ENCODE results near the gene GDF10.

Gene GDF10

GRCh38 chr10:47278720-47279119 lies 21.3 kb upstream of the GDF10 start:
- no peak for TF ChIP-seq CTCF (IDR thresholded peaks at IDR 0.05; ENCODE audit: low read depth, low read length, missing control alignments)
- H3K4me3 ChIP-seq (ENCODE audit: low read depth, low read length), result no peak overlapping the region
- DNase-seq (ENCODE audit: low read depth), result no peak
- in situ Hi-C loops (cut with HindIII; ENCODE audit: low sequenced_read_pairs), result loop anchor here (25.0 kb wide), 1 partner anchor 241 kb away; no protein-coding TSS in a partner anchor

DNA sequence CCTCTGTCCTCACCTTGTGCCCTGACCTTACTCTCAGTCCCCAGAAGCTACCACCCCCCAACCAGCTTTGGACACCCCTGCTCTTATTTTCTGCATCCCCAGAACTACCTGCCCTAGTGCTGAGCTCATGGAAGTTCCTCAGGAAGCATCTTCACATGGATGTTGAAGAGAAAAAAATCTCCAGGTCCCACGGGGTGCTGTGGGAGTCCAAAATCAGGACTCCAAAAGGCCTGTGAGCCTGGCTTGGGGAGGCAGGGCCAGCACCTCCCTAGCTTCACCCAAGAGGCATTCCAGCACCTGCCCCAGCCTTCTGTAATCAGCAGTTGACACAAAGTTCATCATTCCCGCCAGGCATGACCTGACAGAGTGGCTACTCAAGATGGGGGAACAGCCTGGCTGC lies 20.7 kb upstream of the GDF10 start:
- H3K4me3 ChIP-seq (ENCODE audit: low read depth, low read length), result no peak overlapping the region
- no peak for DNase-seq (ENCODE audit: low read depth)
- no peak for TF ChIP-seq CTCF (IDR thresholded peaks at IDR 0.05; ENCODE audit: low read depth, low read length, missing control alignments)
- in situ Hi-C loops (cut with HindIII; ENCODE audit: low sequenced_read_pairs), result loop anchor here (25.0 kb wide), 1 partner anchor 242 kb away; no protein-coding TSS in a partner anchor

GRCh38 chr10:47282005-47282656 lies 17.9 kb upstream of the GDF10 start:
- TF ChIP-seq CTCF (IDR thresholded peaks at IDR 0.05; ENCODE audit: low read depth, low read length, missing control alignments), result no peak
- in situ Hi-C loops (cut with HindIII; ENCODE audit: low sequenced_read_pairs), result loop anchor here (25.0 kb wide), 1 partner anchor 245 kb away; no protein-coding TSS in a partner anchor

DNA sequence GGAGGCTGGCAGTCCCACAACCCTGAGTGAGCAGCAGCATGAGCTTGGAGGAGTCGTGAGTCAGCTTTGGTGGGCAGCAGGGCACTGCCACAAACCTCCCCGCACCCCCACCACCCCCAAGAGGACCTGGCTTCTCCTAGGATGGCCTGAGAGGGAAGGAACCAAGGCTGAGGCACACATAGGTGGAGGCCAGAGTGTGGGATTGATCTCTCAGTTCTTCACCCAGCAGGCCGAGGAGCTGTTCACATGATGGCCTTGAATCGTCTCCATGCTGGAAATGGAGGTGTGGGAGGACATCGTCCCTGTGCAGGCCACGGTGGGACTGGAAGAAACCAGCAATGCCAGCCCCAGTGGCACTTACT lies 17.4 kb upstream of the GDF10 start:
- in situ Hi-C loops (cut with HindIII; ENCODE audit: low sequenced_read_pairs), result loop anchor here (25.0 kb wide), 1 partner anchor 245 kb away; no protein-coding TSS in a partner anchor
- no peak for DNase-seq (ENCODE audit: low read depth)
- no peak for TF ChIP-seq CTCF (IDR thresholded peaks at IDR 0.05; ENCODE audit: low read depth, low read length, missing control alignments)
- no peak overlapping the region for H3K4me3 ChIP-seq (ENCODE audit: low read depth, low read length)

More at GRCh38 chr10:47282005-47282656, 17.9 kb upstream of the GDF10 start:
- H3K4me3 ChIP-seq (ENCODE audit: low read depth, low read length), result no peak overlapping the region
- DNase-seq (ENCODE audit: low read depth), result no peak

DNA sequence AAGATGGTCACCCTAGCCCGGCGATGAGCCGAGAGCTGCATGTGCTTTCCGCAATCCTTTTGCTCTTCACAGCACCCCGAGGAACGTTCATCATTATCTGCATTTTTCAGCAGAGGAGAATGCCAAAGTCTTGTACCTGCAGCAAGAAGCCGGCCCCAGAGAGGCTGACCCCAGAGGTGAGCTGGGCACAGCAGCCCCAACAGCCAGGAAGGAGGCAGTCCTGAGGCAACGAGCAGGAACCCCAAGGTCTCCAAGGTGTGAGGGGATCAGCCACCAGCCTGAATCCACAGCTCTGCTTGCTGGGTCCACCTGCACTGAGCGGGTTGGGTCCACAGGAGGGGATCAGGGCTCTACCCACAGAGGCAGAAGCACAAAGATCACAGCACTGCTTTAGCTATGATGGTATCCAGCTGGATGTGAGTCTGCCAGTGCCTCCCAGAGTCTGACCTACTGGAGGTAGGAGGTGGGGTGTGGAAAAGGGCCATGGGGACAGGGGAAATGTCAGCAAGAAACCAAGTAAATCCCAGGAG lies 16.8 kb upstream of the GDF10 start:
- DNase-seq (ENCODE audit: low read depth), result no peak
- TF ChIP-seq CTCF (IDR thresholded peaks at IDR 0.05; ENCODE audit: low read depth, low read length, missing control alignments), result no peak
- no peak overlapping the region for H3K4me3 ChIP-seq (ENCODE audit: low read depth, low read length)
- in situ Hi-C loops (cut with HindIII; ENCODE audit: low sequenced_read_pairs), result loop anchor here (25.0 kb wide), 1 partner anchor 246 kb away; no protein-coding TSS in a partner anchor

DNA sequence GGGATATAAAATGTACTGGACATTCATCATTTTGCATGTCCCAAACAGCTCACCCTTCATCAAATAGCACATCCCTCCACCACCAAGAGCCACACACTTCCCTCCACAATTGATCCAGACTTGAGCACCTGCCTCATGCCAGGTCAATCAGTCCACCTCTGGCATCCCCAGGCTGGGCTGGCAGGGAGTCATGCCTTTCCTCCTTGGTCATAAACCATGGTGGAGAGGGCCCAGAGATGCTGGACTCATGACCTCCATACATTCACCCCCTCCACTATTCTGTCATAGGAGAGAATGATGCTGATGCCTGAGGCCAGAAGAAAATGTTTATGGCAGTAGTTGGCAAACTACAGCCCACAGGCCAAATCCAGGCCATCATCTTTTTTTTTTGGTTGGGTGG lies 16.1 kb upstream of the GDF10 start:
- no peak for TF ChIP-seq CTCF (IDR thresholded peaks at IDR 0.05; ENCODE audit: low read depth, low read length, missing control alignments)
- H3K4me3 ChIP-seq (ENCODE audit: low read depth, low read length), result no peak overlapping the region
- no peak for DNase-seq (ENCODE audit: low read depth)
- in situ Hi-C loops (cut with HindIII; ENCODE audit: low sequenced_read_pairs), result loop anchor here (25.0 kb wide), 1 partner anchor 247 kb away; no protein-coding TSS in a partner anchor
